GM19397 (cell line): ENCODE measurements around the gene TUBB2A.
A peak's percentile ranks its signal among the peaks of the same experiment; 100 is the strongest.
"Not testable (repeated sequence)": the region's sequence is repeated elsewhere in the genome, so short reads cannot be mapped to it uniquely, and the experiment has no call there.

Experiments
- ATAC-seq: cut with Tn5 transposase; IDR thresholded peaks from one replicate; pipeline ENCODE4 v1.9.1; 2021; ENCODE audit warnings: mild to moderate bottlenecking, moderate library complexity; ENCODE audit not compliant: unreplicated experiment

Gene TUBB2A

DNA sequence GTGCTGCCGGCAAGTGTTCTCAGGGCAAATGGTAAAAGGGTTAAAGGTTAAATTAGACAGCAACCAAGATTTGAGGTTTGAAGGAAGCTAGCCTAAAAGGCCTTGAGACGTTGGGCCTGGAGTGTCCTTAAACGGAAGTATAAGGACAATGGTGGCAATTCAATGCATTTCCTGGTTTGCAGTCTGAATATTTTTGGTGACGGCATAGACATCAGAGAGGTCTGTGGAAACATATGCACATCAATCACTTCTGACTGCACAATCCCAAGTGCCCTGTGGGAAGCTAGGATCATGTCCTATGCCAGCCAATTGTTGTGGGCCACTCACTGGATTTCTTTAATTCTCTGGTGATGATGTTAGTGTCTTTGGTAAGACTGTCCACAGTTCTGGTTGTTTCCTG, 25.7 kb upstream of the TUBB2A start:
- ATAC-seq: no peak

- ATAC-seq: no peak
These were observed 23.8 kb upstream of the TUBB2A start for GRCh38 chr6:3181105-3181504.

GRCh38 chr6:3179945-3180344, 22.6 kb upstream of the TUBB2A start:
- ATAC-seq: not testable (repeated sequence)

DNA sequence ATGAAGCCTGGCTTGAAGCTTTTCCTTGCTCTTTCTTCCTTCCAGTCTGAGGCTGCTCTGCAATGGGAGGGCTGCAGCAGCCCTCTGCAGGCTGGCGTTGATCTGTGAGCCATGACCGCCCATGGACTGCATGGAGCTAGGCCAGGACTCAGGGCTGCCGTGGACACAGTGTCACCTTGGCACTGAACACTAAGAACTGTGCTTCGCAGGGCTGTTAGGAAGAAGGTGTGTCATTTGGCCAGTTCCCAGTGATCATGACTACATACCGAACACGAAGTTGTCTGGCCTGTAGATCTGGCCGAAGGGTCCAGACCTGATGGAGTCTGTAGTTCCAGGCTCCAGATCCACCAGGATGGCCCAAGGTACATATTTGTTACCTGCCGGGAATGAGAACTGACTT, 21.3 kb upstream of the TUBB2A start:
- ATAC-seq: not testable (repeated sequence)

- ATAC-seq: no peak
These were observed 19.4 kb upstream of the TUBB2A start for GRCh38 chr6:3176562-3177355.

DNA sequence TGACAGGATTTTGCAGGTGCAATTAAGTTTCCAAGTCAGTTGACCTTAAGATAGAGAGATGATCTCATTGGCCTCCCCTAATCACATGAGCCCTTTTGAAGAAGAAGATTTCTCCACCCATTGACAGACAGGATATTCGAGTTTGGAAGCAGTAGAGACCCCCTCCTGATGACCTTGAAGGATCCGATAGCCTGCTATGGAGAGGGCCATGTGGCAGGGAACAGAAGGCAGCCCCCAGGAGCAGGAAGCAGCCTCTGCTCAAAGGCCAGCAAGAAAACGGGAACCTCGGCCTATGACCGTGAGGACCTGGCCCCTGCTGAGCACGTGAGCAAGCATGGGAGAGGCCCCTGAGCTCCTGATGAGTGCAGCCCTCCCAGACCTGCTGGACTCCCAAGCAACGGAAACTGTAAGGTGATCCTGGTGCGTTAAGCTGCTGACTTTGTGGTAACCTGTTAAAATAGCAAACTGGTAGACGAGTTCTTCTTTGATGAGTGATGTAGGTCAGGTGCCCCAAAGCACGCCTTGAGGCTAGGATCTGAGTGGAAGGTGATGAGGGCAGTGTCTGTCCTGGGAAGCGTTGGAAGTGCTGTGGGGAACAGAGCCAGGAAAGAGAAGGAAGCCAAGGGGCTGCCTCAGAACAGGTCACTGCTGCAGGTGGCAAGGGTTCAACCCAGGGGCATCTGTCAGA, 18.5 kb upstream of the TUBB2A start:
- no peak for ATAC-seq

GRCh38 chr6:3173636-3174089, 16.3 kb upstream of the TUBB2A start:
- not testable (repeated sequence) for ATAC-seq

DNA sequence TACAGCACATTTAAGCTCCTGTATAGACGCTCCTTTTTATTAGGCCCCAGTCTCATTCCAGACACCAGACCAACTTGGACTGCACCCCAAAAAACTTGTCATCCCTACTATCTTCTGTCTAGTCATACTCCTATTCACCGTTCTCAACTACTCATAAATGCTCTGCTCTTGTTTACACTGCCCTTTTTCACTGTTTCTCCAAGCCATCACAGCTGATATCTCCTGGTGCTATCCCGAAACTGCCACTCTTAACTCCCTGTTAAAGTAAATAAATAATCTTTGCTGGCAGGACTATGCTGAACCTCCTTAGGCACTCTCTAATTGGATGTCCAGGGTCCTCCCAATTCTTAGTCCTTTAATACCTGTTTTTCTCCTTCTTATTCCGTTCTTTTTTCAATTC, 15.4 kb upstream of the TUBB2A start:
- not testable (repeated sequence) for ATAC-seq

- ATAC-seq: not testable (repeated sequence)
These were observed 14.2 kb upstream of the TUBB2A start for GRCh38 chr6:3171313-3172175.

DNA sequence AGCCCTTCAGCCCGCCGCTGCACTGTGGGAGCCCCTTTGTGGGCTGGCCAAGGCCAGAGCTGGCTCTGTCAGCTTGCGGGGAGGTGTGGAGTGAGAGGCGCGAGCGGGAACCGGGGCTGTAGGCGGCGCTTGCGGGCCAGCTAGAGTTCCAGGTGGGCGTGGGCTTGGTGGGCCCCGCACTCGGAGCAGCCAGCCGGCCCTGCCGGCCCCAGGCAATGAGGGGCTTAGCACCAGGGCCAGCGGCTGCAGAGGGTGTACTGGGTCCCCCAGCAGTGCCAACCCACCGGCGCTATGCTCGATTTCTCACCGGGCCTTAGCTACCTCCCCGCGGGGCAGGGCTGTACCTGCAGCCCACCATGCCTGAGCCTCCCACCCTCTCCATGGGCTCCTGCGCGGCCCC, 13.3 kb upstream of the TUBB2A start:
- not testable (repeated sequence) for ATAC-seq

- not testable (repeated sequence) for ATAC-seq
These were observed 10.7 kb upstream of the TUBB2A start for GRCh38 chr6:3168046-3168445.

- ATAC-seq: not testable (repeated sequence)
These were observed 9.3 kb upstream of the TUBB2A start for GRCh38 chr6:3166535-3167225.

- ATAC-seq: no peak
These were observed 8.5 kb upstream of the TUBB2A start for GRCh38 chr6:3165631-3166534.

DNA sequence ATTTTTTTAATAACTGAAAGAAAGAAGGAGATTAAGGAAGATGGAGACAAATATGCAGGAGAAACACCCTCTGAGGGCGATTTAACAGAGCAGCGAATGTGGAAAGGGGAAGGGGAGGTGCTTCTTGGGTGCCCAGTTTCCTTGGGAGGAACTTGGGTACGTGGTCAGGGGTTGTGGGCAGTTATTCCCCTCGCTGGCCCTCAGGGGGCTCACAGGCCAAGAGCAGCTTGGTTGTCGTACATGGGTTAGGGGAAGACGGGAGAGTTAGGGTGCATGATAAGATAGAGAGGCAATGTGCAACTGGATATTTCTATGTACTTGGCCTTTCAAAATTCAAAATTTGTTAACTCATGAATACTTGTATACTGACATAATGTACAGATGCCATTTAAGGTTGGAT, 7.0 kb upstream of the TUBB2A start:
- ATAC-seq: no peak

DNA sequence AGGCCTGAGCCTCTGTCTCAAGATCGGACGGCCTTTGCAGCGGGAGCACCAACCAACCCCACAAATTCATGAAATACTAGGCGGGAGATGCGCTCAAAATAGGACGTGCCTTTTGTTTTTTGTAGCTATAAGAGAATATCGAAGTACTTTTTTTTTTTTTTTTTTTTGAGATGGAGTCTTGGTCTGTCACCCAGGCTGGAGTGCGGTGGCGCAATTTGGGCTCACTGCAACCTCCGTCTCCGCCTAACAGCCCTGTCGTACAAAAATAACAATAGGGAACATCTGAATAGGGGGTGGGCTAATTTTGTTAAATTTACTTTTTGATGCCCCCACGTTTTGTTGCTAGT, 5.9 kb upstream of the TUBB2A start:
- ATAC-seq: no peak

DNA sequence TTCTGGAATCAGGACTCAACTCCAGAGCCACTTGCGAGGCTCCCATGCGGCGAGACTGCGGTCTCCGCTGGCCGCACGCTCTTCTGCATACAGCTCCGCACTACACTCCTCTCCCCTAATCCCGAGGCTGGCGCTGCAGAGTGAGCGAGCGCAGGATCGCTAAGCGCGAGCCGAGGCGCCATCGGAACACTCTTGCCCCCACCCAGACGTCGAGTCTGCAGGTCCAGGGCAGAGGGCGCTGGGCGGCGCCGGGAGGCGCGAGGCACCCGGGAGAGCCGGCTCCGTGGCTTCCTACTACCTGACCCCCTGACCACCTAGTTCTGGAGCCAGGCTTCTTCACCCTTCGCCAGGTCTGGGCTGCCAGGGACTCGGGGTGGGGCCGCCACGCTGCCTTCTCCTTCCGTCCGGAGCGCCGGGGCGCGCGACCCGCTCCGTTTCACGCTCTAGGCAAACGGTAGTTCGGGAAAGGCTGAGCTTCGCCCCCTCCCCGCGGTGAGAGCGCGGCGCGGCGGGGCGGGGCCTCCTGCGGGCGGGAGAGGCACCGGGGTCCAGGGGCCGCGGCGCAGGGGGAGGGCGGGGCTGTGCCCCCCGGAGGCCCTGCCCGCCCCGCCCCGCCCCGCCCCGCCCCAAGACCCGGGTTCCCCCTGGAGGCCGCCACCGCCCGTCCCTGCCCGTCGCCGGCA, 5.4 kb upstream of the TUBB2A start:
- ATAC-seq: peak; percentile 78

DNA sequence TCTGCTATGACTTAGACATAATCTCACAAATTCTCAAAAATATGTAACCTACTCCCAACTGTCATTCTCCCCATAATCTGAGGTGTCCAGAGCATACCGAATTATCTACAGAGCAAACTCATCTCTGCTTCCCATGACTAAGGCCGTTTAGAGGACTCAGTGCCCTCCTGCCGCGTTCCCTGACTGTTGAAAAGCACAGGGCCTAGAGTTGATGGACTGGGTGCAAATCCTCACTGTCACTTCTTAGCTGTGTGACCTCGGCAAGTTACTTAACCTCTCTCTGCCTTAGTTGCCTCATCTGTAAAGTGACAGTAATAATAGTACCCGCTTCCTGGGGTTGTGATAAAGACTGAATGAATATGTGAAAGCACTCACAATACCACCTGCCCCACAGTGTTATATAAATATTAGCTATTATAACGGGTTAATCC, 4.7 kb upstream of the TUBB2A start:
- ATAC-seq: no peak

- no peak for ATAC-seq
These were observed 2.7 kb upstream of the TUBB2A start for GRCh38 chr6:3159805-3160781.
